GM12892 (cell line): ENCODE data around the gene ANKFY1.

Experiments
- DNase-seq: peaks from one replicate; pipeline ENCODE4 v3.0.0; 2011; ENCODE audit not compliant: insufficient read length
- FAIRE-seq: peaks from 2 replicates; lab custom pipeline; 2011; peaks lifted over from hg19 to GRCh38; lab: Jason Lieb, UNC
- POLR2A ChIP-seq: IDR thresholded peaks from 2 replicates; pipeline ENCODE4 v1.6.1; 2011; ENCODE audit warnings: low read depth, low read length, control low read depth
- POLR2AphosphoS5 ChIP-seq: IDR thresholded peaks from 2 replicates; pipeline ENCODE4 v1.6.1; 2011; ENCODE audit warnings: low read depth, low read length, control low read depth
- TAF1 ChIP-seq: IDR thresholded peaks from 2 replicates; pipeline ENCODE4 v1.6.1; 2011; ENCODE audit warnings: low read depth, mild to moderate bottlenecking, control low read depth, low read length, borderline replicate concordance

The ANKFY1 gene

GRCh38 chr17:4156750-4157381, 106.9 kb downstream of the ANKFY1 start:
- no peak for TF ChIP-seq POLR2AphosphoS5
- TF ChIP-seq POLR2A: no peak
- TF ChIP-seq TAF1: no peak
- FAIRE-seq (no peak), DNase-seq (no peak)

GRCh38 chr17:4155980-4156620, 107.7 kb downstream of the ANKFY1 start:
- TF ChIP-seq TAF1: no peak
- no peak for DNase-seq
- FAIRE-seq: no peak

- TF ChIP-seq POLR2AphosphoS5 (no peak), POLR2A (no peak), TAF1 (no peak)
Observed at GRCh38 chr17:4154201-4154600, 109.6 kb downstream of the ANKFY1 start.

GRCh38 chr17:4152471-4152870, 111.3 kb downstream of the ANKFY1 start:
- DNase-seq (no peak), FAIRE-seq (no peak)
- TF ChIP-seq POLR2A (no peak), POLR2AphosphoS5 (no peak), TAF1 (no peak)

More at GRCh38 chr17:4154201-4154600, 109.6 kb downstream of the ANKFY1 start:
- DNase-seq (no peak), FAIRE-seq (no peak)

GRCh38 chr17:4150096-4150495, 113.7 kb downstream of the ANKFY1 start:
- DNase-seq (no peak), FAIRE-seq (no peak)
- no peak for TF ChIP-seq POLR2A
- TF ChIP-seq POLR2AphosphoS5: no peak
- no peak for TF ChIP-seq TAF1

- TF ChIP-seq POLR2AphosphoS5 (no peak), TAF1 (no peak), POLR2A (no peak)
- FAIRE-seq (no peak), DNase-seq (no peak)
Observed at GRCh38 chr17:4148611-4149308, 115.0 kb downstream of the ANKFY1 start.

GRCh38 chr17:4147751-4148310, 115.9 kb downstream of the ANKFY1 start:
- DNase-seq (no peak), FAIRE-seq (no peak)
- TF ChIP-seq POLR2AphosphoS5 (no peak), POLR2A (no peak), TAF1 (no peak)

- no peak for DNase-seq
- TF ChIP-seq POLR2A (no peak), TAF1 (no peak), POLR2AphosphoS5 (no peak)
- FAIRE-seq: no peak
Observed at GRCh38 chr17:4146641-4147040, 117.1 kb downstream of the ANKFY1 start.

- TF ChIP-seq POLR2AphosphoS5 (no peak), POLR2A (no peak), TAF1 (no peak)
- peak; percentile 44 for FAIRE-seq
- DNase-seq: no peak
Observed at GRCh38 chr17:4144422-4144747, 119.4 kb downstream of the ANKFY1 start.

GRCh38 chr17:4143563-4144421, 120.0 kb downstream of the ANKFY1 start:
- TF ChIP-seq POLR2AphosphoS5 (peak; percentile 93), TAF1 (peak; percentile 54), POLR2A (peak; percentile 93)
- DNase-seq (peak; percentile 80), FAIRE-seq (peak; percentile 99)

GRCh38 chr17:4142107-4142900, 121.5 kb downstream of the ANKFY1 start:
- no peak for DNase-seq
- TF ChIP-seq TAF1 (no peak), POLR2A (no peak), POLR2AphosphoS5 (no peak)
- no peak for FAIRE-seq
